Thyroid gland (tissue), 4 donors: ENCODE results near the gene ID2. TPM values are rescaled to one million over a fixed set of nuclear protein-coding genes. Genes with fewer than 3 reads are reported as not detected.
"Not testable (repeated sequence)": the region's sequence is repeated elsewhere in the genome, so short reads cannot be mapped to it uniquely, and the experiment has no call there.

ENCODE experiments used
- DNase-seq, 2 donors: peaks; one replicate each; pipeline ENCODE4 v3.0.0-alpha.2; 2019
- H3K27ac ChIP-seq, 3 donors: fragments of 200-600 bp; sonication (generic); 1 replicate in 2 of 3; 2 replicates in 1 of 3; pipeline ENCODE4 v1.5.1; 2016 to 2019; ENCODE audit warnings: mild to moderate bottlenecking in 1 of 3, moderate library complexity in 1 of 3
- H3K27me3 ChIP-seq: fragments of 200-600 bp; sonication (generic); one replicate; pipeline ENCODE4 v1.5.1; 2019
- H3K36me3 ChIP-seq, 2 donors: fragments of 200-600 bp; sonication (generic); one replicate each; pipeline ENCODE4 v1.5.1; 2016 to 2019
- H3K4me1 ChIP-seq, 2 donors: fragments of 200-600 bp; sonication (generic); one replicate each; pipeline ENCODE4 v1.5.1; 2017 to 2019
- H3K4me3 ChIP-seq, 3 donors: fragments of 200-600 bp; sonication (generic); replicated peaks in 1 of 3; 1 replicate in 2 of 3; 2 replicates in 1 of 3; pipeline ENCODE4 v1.5.1; 2016; ENCODE audit warnings: mild to moderate bottlenecking in 1 of 3
- H3K9me3 ChIP-seq: fragments of 200-600 bp; sonication (generic); one replicate; pipeline ENCODE4 v1.5.1; 2017
- CTCF ChIP-seq, 6 experiments: fragments of 200-600 bp in 3 of 6; fragments of 450-650 bp in 3 of 6; sonication (generic) in 3 of 6; IDR thresholded peaks; one replicate each; pipeline ENCODE4 v1.5.1; 2016 to 2019; ENCODE audit warnings: antibody characterized with exemption in 6 of 6, mild to moderate bottlenecking in 2 of 6, inconsistent platforms in 1 of 6, moderate library complexity in 1 of 6
- POLR2A ChIP-seq, 2 donors: fragments of 450-650 bp; IDR thresholded peaks; one replicate each; pipeline ENCODE4 v1.6.1; 2017; ENCODE audit warnings: antibody characterized with exemption in 2 of 2, mild to moderate bottlenecking in 2 of 2, moderate library complexity in 1 of 2
- WGBS, 2 donors: methylation state at CpG; one replicate each; pipeline ENCODE4 v1.1.5; 2017; 5-methylcytosine and 5-hydroxymethylcytosine counted together
- intact Hi-C: fragments of 100-400 bp; cut with DNase I; formaldehyde crosslinking; loops from one replicate; pipeline ENCODE4 v1.15.1; 2023
- total RNA-seq, 4 donors: library from RNA; depleted of rRNA; stranded (reverse); fragments of >200 nt; gene quantifications; one replicate each; pipeline ENCODE4 v1.2.3, GENCODE V29; 2016

Gene ID2
- total RNA-seq, 4 donors from 2014 or later, result 226 to 298 (median 247) TPM

GRCh38 chr2:8725838-8726237, 44.0 kb downstream of the ID2 start:
- 89 to 93% methylated on average over 7 of the region's 7 CpGs for WGBS, 2 donors
- peaks cover 9 to 15% of the 10 kb centered on the region in 2 donors for H3K36me3 ChIP-seq
- no peaks in the 10 kb centered on the region for H3K27me3 ChIP-seq
- intact Hi-C loops, result no loop called here
- H3K9me3 ChIP-seq, result no peaks in the 10 kb centered on the region
- no peak for TF ChIP-seq POLR2A (IDR thresholded peaks at IDR 0.05)
- TF ChIP-seq CTCF (IDR thresholded peaks at IDR 0.05), result no peak
- no peak overlapping the region for H3K27ac ChIP-seq
- no peak for DNase-seq
- H3K4me1 ChIP-seq, result no peaks in the 10 kb centered on the region
- no peak overlapping the region for H3K4me3 ChIP-seq

GRCh38 chr2:8728305-8729015, 46.6 kb downstream of the ID2 start:
- no peak for DNase-seq
- no peaks in the 10 kb centered on the region for H3K27me3 ChIP-seq
- no peaks in the 10 kb centered on the region for H3K9me3 ChIP-seq
- peaks cover 32 to 34% of the 10 kb centered on the region in 2 donors for H3K36me3 ChIP-seq
- intact Hi-C loops, result no loop called here
- no peak overlapping the region for H3K27ac ChIP-seq
- WGBS, 2 donors, result 96% methylated on average over 7 of the region's 7 CpGs
- H3K4me3 ChIP-seq, result no peak overlapping the region
- no peaks in the 10 kb centered on the region for H3K4me1 ChIP-seq
- TF ChIP-seq CTCF (IDR thresholded peaks at IDR 0.05) (no peak), POLR2A (IDR thresholded peaks at IDR 0.05) (no peak)

- H3K27ac ChIP-seq, intact Hi-C loops, DNase-seq, H3K4me3 ChIP-seq, H3K4me1 ChIP-seq, H3K9me3 ChIP-seq, H3K27me3 ChIP-seq: not testable (repeated sequence)
- WGBS, 2 donors, result 93 to 97% methylated on average over 5 of the region's 5 CpGs
- peaks cover 36 to 40% of the 10 kb centered on the region in 2 donors for H3K36me3 ChIP-seq
Measured at GRCh38 chr2:8729101-8729500, 47.2 kb downstream of the ID2 start.

GRCh38 chr2:8729939-8730338, 48.1 kb downstream of the ID2 start:
- H3K9me3 ChIP-seq, result no peaks in the 10 kb centered on the region
- H3K27me3 ChIP-seq, result no peaks in the 10 kb centered on the region
- H3K4me3 ChIP-seq, result no peak overlapping the region
- peaks cover 39 to 43% of the 10 kb centered on the region in 2 donors for H3K36me3 ChIP-seq
- H3K27ac ChIP-seq, result no peak overlapping the region
- intact Hi-C loops, result no loop called here
- WGBS, 2 donors, result 89 to 91% methylated on average over 9 of the region's 9 CpGs
- no peak for DNase-seq
- TF ChIP-seq POLR2A (IDR thresholded peaks at IDR 0.05), result no peak
- no peak for TF ChIP-seq CTCF (IDR thresholded peaks at IDR 0.05)
- H3K4me1 ChIP-seq, result no peaks in the 10 kb centered on the region

GRCh38 chr2:8732601-8733000, 50.7 kb downstream of the ID2 start:
- Histone ChIP-seq H3K9me3 (no peaks in the 10 kb centered on the region), H3K27ac (no peak overlapping the region), H3K36me3 (peaks cover 43 to 44% of the 10 kb centered on the region in 2 donors), H3K27me3 (no peaks in the 10 kb centered on the region), H3K4me3 (no peak overlapping the region), H3K4me1 (no peaks in the 10 kb centered on the region)
- WGBS, 2 donors, result 96 to 97% methylated on average over 10 of the region's 10 CpGs
- DNase-seq, result no peak
- intact Hi-C loops, result no loop called here
- TF ChIP-seq POLR2A (IDR thresholded peaks at IDR 0.05) (no peak), CTCF (IDR thresholded peaks at IDR 0.05) (no peak)

Other genes with a start within 250 kb of the ID2 start
- gene KIDINS220, start 155.6 kb downstream of the ID2 start, total RNA-seq, result 100 to 1,000 TPM in 1 of 4 donors, 10 to 100 TPM in 3; 74.0 to 140 (median 79.3) TPM